Small intestine (tissue), 7 donors: ENCODE measurements around the gene CEP104. TPM values are rescaled to one million over a fixed set of nuclear protein-coding genes. Genes with fewer than 3 reads are reported as not detected.

Experiments
- DNase-seq, 2 donors: peaks; one replicate each; pipeline versions ENCODE4 v3.0.0 to v3.0.0-alpha.2; 2013
- FAIRE-seq: peaks from 2 replicates; lab custom pipeline; 2012; peaks lifted over from hg19 to GRCh38; lab: Jason Lieb, UNC
- H3K27ac ChIP-seq, 3 donors: one replicate each; pipeline ENCODE4 v1.5.1; 2013; ENCODE audit warnings: low read length in 2 of 3, mild to moderate bottlenecking in 2 of 3, control low read depth in 1 of 3, inconsistent platforms in 1 of 3, low read depth in 1 of 3, moderate library complexity in 1 of 3
- H3K27me3 ChIP-seq, 3 donors: one replicate each; pipeline ENCODE4 v1.6.1; 2013; ENCODE audit warnings: low read length in 3 of 3, inconsistent platforms in 1 of 3; ENCODE audit not compliant: control insufficient read depth in 3 of 3, insufficient read depth in 3 of 3
- H3K36me3 ChIP-seq, 3 donors: one replicate each; pipeline ENCODE4 v1.6.1; 2013; ENCODE audit warnings: low read length in 3 of 3, inconsistent platforms in 1 of 3, low read depth in 1 of 3, mild to moderate bottlenecking in 1 of 3, moderate library complexity in 1 of 3; ENCODE audit not compliant: control insufficient read depth in 3 of 3, insufficient read depth in 2 of 3
- H3K4me1 ChIP-seq, 3 donors: one replicate each; pipeline ENCODE4 v1.6.1; 2013; ENCODE audit warnings: low read length in 2 of 3, inconsistent platforms in 1 of 3, low read depth in 1 of 3, mild to moderate bottlenecking in 1 of 3, moderate library complexity in 1 of 3; ENCODE audit not compliant: control insufficient read depth in 3 of 3, insufficient read depth in 2 of 3
- H3K4me3 ChIP-seq, 3 donors: one replicate each; pipeline ENCODE4 v1.5.1; 2013; ENCODE audit warnings: low read length in 3 of 3, control low read depth in 1 of 3, inconsistent platforms in 1 of 3, low read depth in 1 of 3, mild to moderate bottlenecking in 1 of 3, moderate library complexity in 1 of 3
- H3K9me3 ChIP-seq, 2 donors: one replicate each; pipeline ENCODE4 v1.6.1; 2013; ENCODE audit warnings: low read depth in 1 of 2, low read length in 1 of 2; ENCODE audit not compliant: control insufficient read depth in 2 of 2, insufficient read depth in 1 of 2
- WGBS, 3 donors: extraction: QIAGEN DNeasy Blood & Tissue Kit; methylation state at CpG; one replicate each; pipeline ENCODE4 v1.1.7; 2013; 5-methylcytosine and 5-hydroxymethylcytosine counted together
- polyA plus RNA-seq, 4 donors: library from polyadenylated mRNA; stranded (reverse) in 3 of 4; unstranded in 1 of 4; fragments of 200-250 nt in 3 of 4; fragments of 120-200 nt in 1 of 4; gene quantifications; one replicate each; pipeline versions ENCODE4 v1.2.1 to v1.2.3, GENCODE V29; 2013
- donor health status: healthy with polysubstance abuse.
- donor health status: control.
- donor health status: control.
- donor health status: Bipolar disorder and iron deficiency.
- donor health status: healthy.

Gene CEP104
- polyA plus RNA-seq, 4 donors, result 8.7 to 26.4 (median 10.8) TPM

GRCh38 chr1:3869751-3870301 lies 12.8 kb upstream of the CEP104 start:
- peaks cover 5 to 67% (median 8%) of the 10 kb centered on the region in 3 donors for H3K36me3 ChIP-seq
- DNase-seq, result peak; percentile 77 to 98
- peak overlapping the region in 1 of 3 donors; percentile 25 for H3K4me3 ChIP-seq
- WGBS, 3 donors, result 22 to 63% (median 40%) methylated on average over 18 of the region's 18 CpGs
- no peaks in the 10 kb centered on the region for H3K27me3 ChIP-seq
- H3K9me3 ChIP-seq, result no peaks in the 10 kb centered on the region
- FAIRE-seq, result no peak
- peaks cover 0 to 10% (median 0%) of the 10 kb centered on the region in 3 donors for H3K4me1 ChIP-seq
- H3K27ac ChIP-seq, result peak overlapping the region; percentile 72 to 92 (median 76)

GRCh38 chr1:3868464-3869006 lies 11.5 kb upstream of the CEP104 start:
- Histone ChIP-seq H3K4me3 (no peak overlapping the region), H3K27me3 (no peaks in the 10 kb centered on the region), H3K27ac (peak overlapping the region in 1 of 3 donors; percentile 92), H3K4me1 (peaks cover 0 to 10% (median 0%) of the 10 kb centered on the region in 3 donors), H3K36me3 (peaks cover 5 to 60% (median 8%) of the 10 kb centered on the region in 3 donors), H3K9me3 (no peaks in the 10 kb centered on the region)
- FAIRE-seq, result no peak
- WGBS, 3 donors, result 78 to 84% (median 82%) methylated on average over 13 of the region's 13 CpGs
- DNase-seq, result no peak

GRCh38 chr1:3865606-3866160 lies 8.7 kb upstream of the CEP104 start:
- Histone ChIP-seq H3K27me3 (no peaks in the 10 kb centered on the region), H3K9me3 (no peaks in the 10 kb centered on the region), H3K36me3 (peaks cover 0 to 45% (median 3%) of the 10 kb centered on the region in 3 donors), H3K27ac (no peak overlapping the region), H3K4me1 (peaks cover 0 to 10% (median 0%) of the 10 kb centered on the region in 3 donors), H3K4me3 (no peak overlapping the region)
- DNase-seq (no peak), FAIRE-seq (no peak)
- 77 to 90% (median 89%) methylated on average over 18 of the region's 18 CpGs for WGBS, 3 donors

GRCh38 chr1:3864884-3865283 lies 7.9 kb upstream of the CEP104 start:
- no peak overlapping the region for H3K4me3 ChIP-seq
- peaks cover 0 to 6% (median 0%) of the 10 kb centered on the region in 3 donors for H3K4me1 ChIP-seq
- 79 to 92% (median 90%) methylated on average over 6 of the region's 6 CpGs for WGBS, 3 donors
- DNase-seq (no peak), FAIRE-seq (no peak)
- H3K27ac ChIP-seq, result no peak overlapping the region
- peaks cover 0 to 39% (median 3%) of the 10 kb centered on the region in 3 donors for H3K36me3 ChIP-seq
- H3K27me3 ChIP-seq, result no peaks in the 10 kb centered on the region
- no peaks in the 10 kb centered on the region for H3K9me3 ChIP-seq

GRCh38 chr1:3863231-3863935 lies 6.4 kb upstream of the CEP104 start:
- Histone ChIP-seq H3K4me3 (no peak overlapping the region), H3K27me3 (no peaks in the 10 kb centered on the region), H3K27ac (no peak overlapping the region), H3K4me1 (peaks cover 0 to under 1% (median 0%) of the 10 kb centered on the region in 3 donors), H3K36me3 (peaks cover 0 to 28% (median 3%) of the 10 kb centered on the region in 3 donors), H3K9me3 (no peaks in the 10 kb centered on the region)
- DNase-seq (no peak), FAIRE-seq (no peak)
- WGBS, 3 donors, result 80 to 91% (median 83%) methylated on average over 12 of the region's 12 CpGs

GRCh38 chr1:3858231-3858981 lies 1.4 kb upstream of the CEP104 start:
- DNase-seq (peak; percentile 40 to 50), FAIRE-seq (no peak)
- Histone ChIP-seq H3K4me1 (peaks cover 2 to 13% (median 7%) of the 10 kb centered on the region in 3 donors), H3K36me3 (peaks cover 0 to 10% (median 0%) of the 10 kb centered on the region in 3 donors), H3K9me3 (no peaks in the 10 kb centered on the region), H3K27me3 (no peaks in the 10 kb centered on the region), H3K27ac (no peak overlapping the region), H3K4me3 (peak overlapping the region in 2 of 3 donors; percentile 88 to 94)
- WGBS, 3 donors, result 59 to 61% (median 60%) methylated on average over 33 to 34 of the region's 34 CpGs

- peaks cover 2 to 13% (median 7%) of the 10 kb centered on the region in 3 donors for H3K4me1 ChIP-seq
- WGBS, 3 donors, result 2 to 8% (median 3%) methylated on average over 18 to 21 of the region's 21 CpGs
- peak overlapping the region; percentile 88 to 94 (median 91) for H3K4me3 ChIP-seq
- DNase-seq, result no peak
- H3K27me3 ChIP-seq, result no peaks in the 10 kb centered on the region
- H3K27ac ChIP-seq, result peak overlapping the region; percentile 60 to 87 (median 63)
- FAIRE-seq, result no peak
- H3K36me3 ChIP-seq, result peaks cover 0 to 10% (median 0%) of the 10 kb centered on the region in 3 donors
- no peaks in the 10 kb centered on the region for H3K9me3 ChIP-seq
Observed at GRCh38 chr1:3857791-3858129, 749 bp upstream of the CEP104 start.
